ENCODE measurements around the gene CBLN1. TPM values are rescaled to one million over a fixed set of nuclear protein-coding genes. Genes with fewer than 3 reads are reported as not detected.

The CBLN1 gene
- total RNA-seq, 1 experiment from 2014 or later, result 5.6 TPM

DNA sequence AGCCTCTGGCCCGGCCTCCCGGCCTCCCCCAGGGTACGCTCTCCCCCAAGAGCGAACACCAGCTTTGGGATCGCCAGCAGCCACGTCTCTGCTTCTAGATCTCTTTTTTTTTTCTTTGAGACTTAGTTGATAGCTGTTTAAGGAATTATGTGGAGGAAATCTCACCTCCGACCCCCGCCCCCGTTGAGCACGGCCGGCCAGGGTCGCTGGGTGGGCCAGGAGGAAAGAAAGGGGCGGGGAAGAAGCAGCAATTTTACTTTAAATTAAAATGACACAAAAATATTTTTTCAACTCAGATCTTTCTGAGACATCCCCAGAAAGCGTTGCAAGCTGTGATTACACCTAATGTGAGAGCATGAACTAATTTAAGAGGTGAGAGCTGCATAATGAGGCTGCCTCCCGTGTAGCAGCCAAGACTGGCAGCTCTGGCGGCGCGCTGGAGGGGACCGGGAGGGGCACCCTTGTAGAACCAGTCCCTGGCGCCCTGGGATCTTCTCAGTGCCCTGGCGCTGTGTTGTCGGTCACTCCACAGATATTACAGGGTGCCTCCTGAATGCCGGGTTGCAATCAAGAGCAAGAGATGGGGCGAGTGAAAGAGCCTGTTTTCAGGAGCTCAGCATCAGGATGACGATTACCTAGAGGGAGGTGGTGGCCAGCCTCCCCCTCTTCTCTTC lies 1.9 kb upstream of the CBLN1 start:
- H3K9ac ChIP-seq (ENCODE audit: extremely low read depth, insufficient read length, low read length), result no peak overlapping the region
- no peak overlapping the region for H2BK12ac ChIP-seq (ENCODE audit: insufficient read length, low read depth, low read length)

More for the DNA sequence above, 1.9 kb upstream of the CBLN1 start:
- Mint-ChIP-seq H3K4me1 (peaks cover 34 to 44% of the 10 kb centered on the region in 2 experiments), H3K27me3 (ENCODE audit: low read depth) (peaks cover 75% of the 10 kb centered on the region), H3K27ac (no peak overlapping the region), H3K9me3 (peaks cover 0 to 6% of the 10 kb centered on the region in 2 experiments; a peak in 1 of 5 replicates), H3K4me3 (peak overlapping the region; percentile 69 to 78), H3K36me3 (ENCODE audit: insufficient read depth in 1 of 3, low read depth in 3 of 3) (no peaks in the 10 kb centered on the region)
- Histone ChIP-seq H3K18ac (ENCODE audit: insufficient read length, low read depth, low read length) (no peak overlapping the region), H3K9me3 (ENCODE audit: control insufficient read depth, low read depth, low read length) (no peaks in the 10 kb centered on the region), H3T11ph (ENCODE audit: low read length) (no peak overlapping the region), H2AFZ (ENCODE audit: low read length) (no peak overlapping the region), H2BK120ac (ENCODE audit: low read depth, low read length, poor library complexity, severe bottlenecking) (no peak overlapping the region), H3K27ac (ENCODE audit: insufficient read length, low read depth, low read length) (no peak overlapping the region), H4K8ac (replicated peaks; ENCODE audit: insufficient read length, low read depth, low read length) (no peak overlapping the region), H3K23me2 (ENCODE audit: insufficient read length, low read depth, low read length, poor library complexity, severe bottlenecking) (peaks cover 26% of the 10 kb centered on the region), H4K20me1 (ENCODE audit: control insufficient read depth, insufficient read depth, insufficient read length) (no peaks in the 10 kb centered on the region), H2AK5ac (ENCODE audit: insufficient read length, low read length) (no peak overlapping the region), H2BK20ac (ENCODE audit: low read depth, low read length, poor library complexity, severe bottlenecking) (no peak overlapping the region), H3K79me2 (ENCODE audit: insufficient read depth, low read length) (no peaks in the 10 kb centered on the region), H3K14ac (ENCODE audit: insufficient read depth, low read length) (no peak overlapping the region), H3K4me1 (ENCODE audit: insufficient read depth, low read length) (no peaks in the 10 kb centered on the region), H3K27me3 (ENCODE audit: insufficient read depth, low read length) (peaks cover 48% of the 10 kb centered on the region), H3K56ac (ENCODE audit: insufficient read length, low read depth, low read length) (no peak overlapping the region), H3K79me1 (ENCODE audit: insufficient read depth, low read depth, low read length, poor library complexity, severe bottlenecking) (no peaks in the 10 kb centered on the region), H3K4me2 (ENCODE audit: insufficient read depth, insufficient read length, low read length) (peak overlapping the region; percentile 72), H3K23ac (ENCODE audit: insufficient read length, low read depth, low read length) (no peak overlapping the region), H4K5ac (ENCODE audit: insufficient read length, low read depth, low read length) (no peak overlapping the region), H3K4ac (ENCODE audit: low read depth, low read length) (no peak overlapping the region), H4K91ac (ENCODE audit: insufficient read length, low read depth, low read length) (no peak overlapping the region), H2BK15ac (ENCODE audit: low read depth, low read length) (no peak overlapping the region), H2BK5ac (ENCODE audit: insufficient read length, low read length) (no peak overlapping the region)
- WGBS (ENCODE audit: extremely low coverage, insufficient read length, low lambda C conversion rate), result no CpG with 5 or more reads among the region's 25 CpGs
- no peak for DNase-seq
- TF ChIP-seq, protein P1, sequence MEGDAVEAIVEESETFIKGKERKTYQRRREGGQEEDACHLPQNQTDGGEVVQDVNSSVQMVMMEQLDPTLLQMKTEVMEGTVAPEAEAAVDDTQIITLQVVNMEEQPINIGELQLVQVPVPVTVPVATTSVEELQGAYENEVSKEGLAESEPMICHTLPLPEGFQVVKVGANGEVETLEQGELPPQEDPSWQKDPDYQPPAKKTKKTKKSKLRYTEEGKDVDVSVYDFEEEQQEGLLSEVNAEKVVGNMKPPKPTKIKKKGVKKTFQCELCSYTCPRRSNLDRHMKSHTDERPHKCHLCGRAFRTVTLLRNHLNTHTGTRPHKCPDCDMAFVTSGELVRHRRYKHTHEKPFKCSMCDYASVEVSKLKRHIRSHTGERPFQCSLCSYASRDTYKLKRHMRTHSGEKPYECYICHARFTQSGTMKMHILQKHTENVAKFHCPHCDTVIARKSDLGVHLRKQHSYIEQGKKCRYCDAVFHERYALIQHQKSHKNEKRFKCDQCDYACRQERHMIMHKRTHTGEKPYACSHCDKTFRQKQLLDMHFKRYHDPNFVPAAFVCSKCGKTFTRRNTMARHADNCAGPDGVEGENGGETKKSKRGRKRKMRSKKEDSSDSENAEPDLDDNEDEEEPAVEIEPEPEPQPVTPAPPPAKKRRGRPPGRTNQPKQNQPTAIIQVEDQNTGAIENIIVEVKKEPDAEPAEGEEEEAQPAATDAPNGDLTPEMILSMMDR (conservative IDR thresholded peaks at IDR 0.05), result no peak

All from H9 (cell line).